PFSK-1 (cell line): ENCODE results near the gene SLC4A2.

Experiments
- FOXP2 ChIP-seq: optimal IDR thresholded peaks from 2 replicates; pipeline ENCODE3; 2011; ENCODE audit warnings: borderline replicate concordance, control low read depth, inconsistent platforms; ENCODE audit not compliant: insufficient read depth; ENCODE audit errors: extremely low read length, extremely low read depth
- POLR2AphosphoS5 ChIP-seq: IDR thresholded peaks from 2 replicates; pipeline ENCODE4 v1.6.1; 2012; ENCODE audit warnings: low read depth, mild to moderate bottlenecking, control low read depth, low read length, moderate library complexity
- REST ChIP-seq, 2 experiments: IDR thresholded peaks; 2 replicates each; pipeline versions ENCODE4 v1.6.1 to v1.8.0; 2011 to 2012; ENCODE audit warnings: low read depth in 2 of 2, low read length in 2 of 2, control low read depth in 1 of 2, inconsistent platforms in 1 of 2, mild to moderate bottlenecking in 1 of 2, moderate library complexity in 1 of 2; ENCODE audit not compliant: insufficient read depth in 1 of 2
- SIN3A ChIP-seq: IDR thresholded peaks from 2 replicates; pipeline ENCODE4 v1.6.1; 2012; ENCODE audit warnings: mild to moderate bottlenecking, low read length, moderate library complexity, borderline replicate concordance; ENCODE audit not compliant: insufficient read depth
- TAF1 ChIP-seq: IDR thresholded peaks from 2 replicates; pipeline ENCODE4 v1.6.1; 2012; ENCODE audit warnings: low read length, control low read depth, borderline replicate concordance; ENCODE audit not compliant: insufficient read depth

SLC4A2 gene

GRCh38 chr7:151073990-151074389 is 14.6 kb downstream of the SLC4A2 start:
- no peak for TF ChIP-seq FOXP2
- no peak for TF ChIP-seq SIN3A
- no peak for TF ChIP-seq REST (IDR thresholded peaks at IDR 0.05; ENCODE audit: insufficient read depth in 1 of 2, low read depth in 2 of 2, low read length in 2 of 2)
- TF ChIP-seq TAF1 = no peak
- no peak for TF ChIP-seq POLR2AphosphoS5

GRCh38 chr7:151074817-151075661 is 15.7 kb downstream of the SLC4A2 start:
- TF ChIP-seq FOXP2 = no peak

GRCh38 chr7:151075662-151075971 is 16.2 kb downstream of the SLC4A2 start:
- TF ChIP-seq POLR2AphosphoS5 (no peak), REST (IDR thresholded peaks at IDR 0.05; ENCODE audit: insufficient read depth in 1 of 2, low read depth in 2 of 2, low read length in 2 of 2) (no peak), SIN3A (no peak), TAF1 (no peak), FOXP2 (no peak)

GRCh38 chr7:151075978-151076426 is 16.6 kb downstream of the SLC4A2 start:
- TF ChIP-seq SIN3A (no peak), POLR2AphosphoS5 (peak; percentile 34; the same call in 1 of the 2 replicates)

DNA sequence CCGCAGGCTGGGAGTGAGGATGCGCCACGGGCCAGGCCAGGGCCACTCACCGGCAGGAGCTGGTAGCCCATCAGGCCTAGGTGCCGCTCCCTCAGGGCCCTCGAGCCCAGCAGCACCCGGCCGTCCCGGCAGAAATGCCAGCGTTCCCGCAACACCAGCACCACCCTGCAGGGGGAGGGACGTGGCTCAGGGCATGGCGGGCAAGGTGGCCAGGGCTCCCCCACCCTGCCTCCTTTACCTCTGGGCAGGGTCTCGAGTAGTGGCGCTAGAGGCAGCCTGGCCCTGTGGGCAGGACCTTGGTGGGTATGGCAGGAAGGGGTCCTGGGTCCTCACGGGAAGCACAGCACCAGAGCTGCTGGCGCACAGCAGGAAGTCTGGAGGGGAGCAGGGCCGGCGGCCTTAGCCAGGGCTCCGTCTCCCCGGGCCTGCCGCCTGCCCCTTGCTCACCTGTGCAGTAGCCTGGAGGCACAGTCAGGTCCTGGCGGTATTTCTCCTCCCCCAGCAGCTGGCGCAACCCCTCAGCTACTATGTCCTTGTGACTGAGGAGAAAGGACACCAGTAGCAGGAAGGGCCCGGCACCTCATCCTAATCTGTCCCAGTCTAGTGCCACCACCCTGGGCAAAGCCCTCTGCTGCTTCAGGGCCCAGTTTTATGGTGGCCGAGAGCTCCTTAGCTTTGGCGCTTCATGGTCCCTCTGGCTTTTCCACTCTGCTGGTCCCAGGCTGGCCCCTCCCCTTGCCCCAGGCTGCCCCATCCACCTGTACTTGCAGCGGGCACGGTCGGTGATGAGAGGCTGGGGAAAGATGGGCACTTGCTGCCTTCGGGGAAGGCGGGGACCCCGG is 17.7 kb downstream of the SLC4A2 start:
- TF ChIP-seq POLR2AphosphoS5 (peak; percentile 54; the same call in 1 of the 2 replicates), FOXP2 (no peak), TAF1 (no peak)

- 0 out of 2 replicates have a peak, but pooled peaks have one; percentile 15 for TF ChIP-seq POLR2AphosphoS5
- TF ChIP-seq SIN3A = no peak
Measured at GRCh38 chr7:151077705-151078232, 18.4 kb downstream of the SLC4A2 start.

DNA sequence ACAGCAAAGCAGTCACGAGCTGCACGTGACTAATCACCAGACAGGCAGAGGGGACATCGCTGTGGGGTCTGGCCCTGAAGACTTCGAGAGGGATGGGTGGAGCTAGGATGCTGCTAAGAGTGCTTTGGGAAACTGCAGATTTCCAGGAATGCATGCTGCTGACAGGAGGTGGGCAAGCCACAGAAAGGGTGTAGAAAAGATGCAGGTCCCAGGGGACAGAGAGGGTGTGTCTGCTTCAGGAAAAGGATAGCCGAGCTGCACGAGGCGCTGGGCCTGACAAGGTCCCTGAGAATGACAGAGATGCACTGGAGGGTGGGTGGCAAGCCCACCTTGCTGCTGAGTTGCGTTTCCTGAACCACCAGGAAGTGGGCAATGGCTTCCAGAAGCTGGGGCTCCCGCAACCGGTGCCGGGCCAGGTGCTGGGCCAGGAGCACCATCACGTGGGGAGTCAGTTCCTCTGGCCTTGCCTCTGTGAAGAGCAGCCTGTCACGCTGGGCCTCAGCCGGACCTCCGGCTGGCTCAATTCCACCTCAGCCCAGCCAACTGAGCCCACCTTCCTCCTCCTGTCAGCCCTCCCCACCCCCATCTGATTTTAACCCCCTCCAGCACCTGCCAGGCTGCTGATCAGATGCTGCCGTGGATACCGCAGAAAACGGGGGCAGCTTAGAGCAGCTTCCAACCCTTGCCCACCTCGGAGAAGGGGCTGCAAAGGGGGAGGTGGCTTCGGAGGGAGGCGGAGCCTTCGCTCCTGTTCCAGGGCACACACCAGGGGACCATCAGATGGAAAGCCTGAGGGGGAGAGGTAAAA is 19.0 kb downstream of the SLC4A2 start:
- TF ChIP-seq SIN3A (no peak), TAF1 (no peak), FOXP2 (no peak), POLR2AphosphoS5 (no peak; the same call in none of the 2 replicates), REST (IDR thresholded peaks at IDR 0.05; ENCODE audit: insufficient read depth in 1 of 2, low read depth in 2 of 2, low read length in 2 of 2) (no peak)
